GM18498 (cell line): Measurements from ENCODE around the gene TBC1D17.
A peak's percentile ranks its signal among the peaks of the same experiment; 100 is the strongest.
"Not testable (repeated sequence)": the region's sequence is repeated elsewhere in the genome, so short reads cannot be mapped to it uniquely, and the experiment has no call there.

ENCODE experiments used
- ATAC-seq: cut with Tn5 transposase; IDR thresholded peaks from one replicate; pipeline ENCODE4 v1.9.1; 2021; ENCODE audit warnings: mild to moderate bottlenecking, moderate library complexity; ENCODE audit not compliant: unreplicated experiment

The TBC1D17 gene

DNA sequence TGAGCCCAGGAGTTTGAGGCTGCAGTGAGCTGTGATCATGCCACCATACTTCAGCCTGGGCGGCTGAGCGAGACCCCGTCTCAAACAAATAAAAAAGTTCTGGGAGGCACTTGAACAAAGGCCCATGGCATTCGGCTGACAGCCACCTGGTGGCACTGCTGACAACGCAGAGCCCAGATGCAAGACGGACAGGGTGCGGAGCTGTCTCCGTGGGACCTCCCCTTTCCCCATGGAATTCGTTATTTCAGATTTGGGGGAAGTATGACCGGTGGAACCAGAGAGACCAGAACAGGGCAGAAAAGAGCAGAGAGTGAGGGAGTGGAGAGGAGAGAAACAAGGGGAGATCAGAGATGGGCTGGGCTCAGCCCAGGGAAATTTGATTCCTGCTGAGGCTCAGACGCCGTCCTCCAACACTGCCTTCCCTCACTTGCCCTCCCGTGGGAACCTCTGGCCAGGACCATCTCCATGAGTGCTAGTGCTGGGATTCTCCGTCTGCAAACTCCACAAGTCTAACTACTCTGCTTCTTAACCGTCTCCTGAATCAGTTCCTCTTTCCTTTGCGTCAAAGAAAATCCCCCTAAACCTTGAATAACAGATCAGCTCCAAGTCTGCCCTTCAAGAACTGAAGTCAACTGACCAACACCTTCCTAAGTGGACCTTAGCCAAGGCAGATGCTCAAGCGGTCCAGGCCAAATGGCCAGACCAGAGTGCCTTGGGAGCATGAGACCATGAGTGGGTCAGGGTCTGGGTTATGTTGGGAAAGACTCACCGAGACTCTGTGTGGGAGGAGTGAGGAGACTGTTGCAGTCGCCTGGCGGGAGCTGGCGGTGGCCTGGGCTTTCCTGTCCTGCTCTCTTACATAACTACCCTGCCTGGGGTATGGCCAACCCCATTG, 39.6 kb downstream of the TBC1D17 start:
- ATAC-seq, result no peak

DNA sequence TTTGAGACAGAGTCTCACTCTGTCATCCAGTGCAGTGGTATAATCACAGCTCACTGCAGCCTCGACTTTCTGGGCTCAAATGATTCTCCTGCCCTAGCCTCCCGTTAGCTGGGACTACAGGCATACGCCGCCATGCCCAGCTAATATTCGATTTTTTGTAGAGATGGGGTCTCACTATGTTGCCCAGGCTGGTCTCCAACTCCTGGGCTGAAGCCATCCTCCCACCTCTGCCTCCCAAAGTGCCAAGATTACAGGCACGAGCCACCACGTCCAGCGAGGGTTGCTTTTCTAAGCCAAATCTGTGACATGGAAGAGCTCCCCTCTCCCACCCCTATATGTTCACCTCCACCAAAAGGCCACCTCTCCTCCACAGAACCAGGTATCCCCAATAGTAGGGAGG, 40.6 kb downstream of the TBC1D17 start:
- ATAC-seq, result no peak

DNA sequence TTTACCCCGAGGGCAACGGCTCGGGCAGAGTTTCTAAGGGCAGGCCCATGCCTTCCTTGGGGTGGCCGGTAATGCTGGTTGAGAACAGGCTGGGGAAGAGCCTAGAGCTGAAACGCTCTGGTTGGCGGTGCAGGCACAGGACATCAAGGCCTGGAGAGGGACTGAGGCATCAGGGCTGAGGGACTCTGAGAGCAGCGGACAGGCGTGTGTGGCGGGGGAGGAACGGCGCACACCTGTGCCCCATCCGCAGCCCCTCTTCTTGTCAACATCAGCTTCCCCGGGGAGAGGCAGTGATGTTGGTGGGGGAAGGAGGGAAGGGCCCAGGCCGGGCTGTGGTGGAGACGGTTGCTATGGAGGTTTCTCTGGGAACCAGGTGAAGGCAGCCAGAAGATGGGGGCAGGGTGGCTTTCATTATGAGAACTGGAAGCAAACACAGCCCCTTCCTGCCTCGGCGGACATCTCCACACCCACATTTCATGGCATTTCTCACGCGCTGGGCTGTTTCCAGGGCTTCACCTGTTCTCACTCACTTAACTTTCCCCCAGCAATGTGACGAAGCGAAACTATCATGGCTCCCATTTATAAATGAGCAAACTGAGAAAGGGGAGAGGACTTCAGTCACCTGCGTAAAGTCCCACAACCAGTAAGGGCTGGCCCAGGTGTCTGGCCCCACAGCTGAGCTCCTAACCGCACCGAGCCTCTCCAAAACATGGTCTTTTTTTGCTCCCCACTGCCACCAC, 43.3 kb downstream of the TBC1D17 start:
- ATAC-seq, result no peak

DNA sequence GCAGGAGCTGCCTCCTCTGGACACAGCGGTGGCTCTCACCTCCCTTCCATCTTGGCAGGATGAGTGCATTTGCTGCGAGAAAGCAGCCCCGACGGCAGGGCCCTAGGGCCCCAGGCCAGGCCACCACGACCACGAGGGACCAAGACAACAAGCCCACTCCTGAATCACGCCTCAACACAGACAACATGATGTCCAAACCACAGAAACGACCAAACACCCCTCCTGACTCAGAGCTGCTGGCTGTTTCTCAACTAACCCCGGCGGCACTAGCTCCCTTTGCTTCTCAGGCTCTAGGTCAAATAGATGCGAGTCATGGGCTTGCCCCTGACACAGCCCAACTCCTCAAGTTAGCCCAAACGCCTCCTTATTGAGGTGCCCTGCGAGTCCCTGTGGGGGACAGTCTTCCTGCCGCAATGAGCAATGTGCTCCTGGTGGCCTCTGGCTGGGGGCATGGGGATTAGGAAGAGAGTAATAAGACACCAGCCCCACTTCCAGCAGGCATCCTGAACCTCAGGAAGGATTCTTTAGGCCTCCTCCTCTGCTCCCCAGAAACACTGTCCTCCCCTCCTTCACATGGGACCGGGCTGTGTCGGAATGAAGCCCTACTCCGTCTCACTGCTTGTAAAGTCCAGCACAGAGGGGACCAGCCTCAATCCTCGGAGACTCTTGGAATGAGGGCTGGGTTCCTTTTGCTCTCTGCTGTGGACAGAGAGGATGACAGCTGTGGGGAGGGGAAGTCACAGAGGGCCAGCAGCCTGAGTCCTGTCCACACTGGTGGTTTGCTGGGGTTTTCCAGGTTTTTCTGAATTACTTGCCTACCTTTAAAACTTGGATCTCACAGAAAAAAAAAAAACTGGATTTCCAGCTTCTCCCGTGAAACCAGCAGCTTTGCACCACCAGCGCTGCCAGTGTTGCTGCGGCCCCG, 44.6 kb downstream of the TBC1D17 start:
- ATAC-seq, result no peak

DNA sequence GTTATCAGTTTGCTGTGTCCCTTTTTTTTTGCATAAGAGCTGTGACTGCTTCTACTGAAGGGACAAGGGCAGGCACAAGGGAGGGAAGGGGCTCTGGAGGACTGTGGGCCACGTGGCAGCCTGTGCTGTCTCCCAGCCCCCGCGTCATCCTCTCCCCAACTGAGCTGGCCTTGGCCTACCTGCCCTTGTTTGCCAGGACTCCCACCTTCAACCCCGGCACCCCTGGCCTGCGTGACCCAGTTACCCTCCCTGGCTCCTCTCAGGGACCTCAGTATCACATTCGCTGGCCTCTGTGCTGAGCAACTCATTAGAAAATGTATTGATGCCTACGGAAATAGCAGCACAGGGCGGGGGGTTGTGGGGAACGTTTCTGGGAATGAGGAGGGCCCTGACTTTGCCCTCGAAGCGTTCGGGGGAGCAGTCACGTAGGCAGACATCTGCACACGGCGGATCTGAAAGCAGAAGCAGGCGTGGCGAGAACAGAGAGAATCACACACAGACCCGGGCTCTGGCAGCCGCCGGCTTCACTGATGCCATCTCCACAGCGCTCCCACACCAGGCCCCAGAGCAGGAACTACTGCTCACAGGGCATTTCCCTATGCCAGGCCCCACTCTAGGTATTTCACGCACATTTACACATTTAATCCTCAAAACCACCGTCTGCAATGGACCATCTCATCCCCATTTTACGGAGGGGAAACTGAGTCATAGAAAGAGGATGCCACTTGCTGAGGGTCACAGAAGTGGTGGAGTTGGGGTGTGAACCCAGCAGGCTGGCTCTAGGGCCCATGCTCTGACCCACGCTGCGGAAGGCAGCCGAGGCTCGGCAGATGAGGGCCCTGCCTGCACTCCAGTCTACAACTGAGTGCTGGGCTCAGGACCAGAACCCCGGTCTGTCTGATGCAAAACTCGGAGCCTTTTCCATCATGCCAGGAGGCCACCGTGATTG, 45.8 kb downstream of the TBC1D17 start:
- ATAC-seq, result no peak

DNA sequence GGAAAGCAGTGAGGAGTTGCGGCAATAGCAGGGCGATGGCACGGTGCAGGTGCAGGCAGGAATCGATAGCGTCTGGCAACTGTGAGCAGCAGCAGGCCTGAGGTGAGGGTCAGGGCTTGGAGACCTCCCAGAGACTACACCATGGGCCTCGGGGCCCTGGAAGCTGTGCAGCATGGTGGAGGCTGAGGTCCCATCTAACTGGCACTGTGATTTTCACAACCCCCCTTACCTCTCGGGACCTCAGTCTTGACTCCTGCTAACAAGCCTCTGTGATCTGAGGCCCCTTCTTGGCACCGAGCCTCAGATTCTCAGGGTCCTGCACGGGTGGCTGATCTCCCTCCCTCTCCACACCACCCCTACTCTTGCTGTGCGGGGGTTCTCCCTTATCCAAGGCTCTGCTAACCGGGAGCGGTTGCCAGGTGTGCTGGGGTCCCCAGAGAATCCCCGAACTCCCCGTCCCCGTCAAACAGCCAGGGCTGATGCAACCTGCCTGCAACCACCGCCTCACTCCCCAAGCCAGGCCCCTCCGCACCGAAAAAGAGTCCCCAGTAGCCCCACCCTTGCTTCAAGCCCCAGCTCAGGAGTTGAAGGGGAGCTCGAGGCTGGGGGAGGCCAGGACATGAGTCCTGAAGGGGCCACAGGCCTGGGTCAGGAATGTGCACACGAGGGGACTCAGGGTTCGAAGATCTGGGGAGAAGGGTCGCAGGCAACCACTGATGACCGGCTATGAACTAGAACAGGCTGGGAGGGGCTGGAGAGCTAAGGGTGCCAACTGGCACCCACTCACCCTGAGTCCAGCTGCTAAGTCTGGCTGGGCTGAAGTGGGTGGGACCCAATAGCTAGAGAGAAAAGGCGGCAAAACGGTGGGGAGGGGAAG, 46.7 kb downstream of the TBC1D17 start:
- ATAC-seq, result no peak

DNA sequence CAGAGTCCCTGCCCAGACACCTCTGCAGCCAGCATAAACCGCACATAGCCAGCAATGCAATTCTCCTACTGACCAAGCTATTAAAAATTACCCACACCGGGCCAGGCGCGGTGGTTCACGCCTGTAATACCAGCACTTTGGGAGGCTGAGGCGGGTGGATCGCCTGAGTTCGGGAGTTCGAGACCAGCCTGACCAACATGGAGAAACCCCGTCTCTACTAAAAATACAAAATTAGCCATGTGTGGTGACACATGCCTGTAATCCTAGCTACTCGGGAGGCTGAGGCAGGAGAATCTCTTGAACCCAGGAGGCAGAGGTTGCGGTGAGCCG, 47.3 kb downstream of the TBC1D17 start:
- ATAC-seq, result not testable (repeated sequence)

DNA sequence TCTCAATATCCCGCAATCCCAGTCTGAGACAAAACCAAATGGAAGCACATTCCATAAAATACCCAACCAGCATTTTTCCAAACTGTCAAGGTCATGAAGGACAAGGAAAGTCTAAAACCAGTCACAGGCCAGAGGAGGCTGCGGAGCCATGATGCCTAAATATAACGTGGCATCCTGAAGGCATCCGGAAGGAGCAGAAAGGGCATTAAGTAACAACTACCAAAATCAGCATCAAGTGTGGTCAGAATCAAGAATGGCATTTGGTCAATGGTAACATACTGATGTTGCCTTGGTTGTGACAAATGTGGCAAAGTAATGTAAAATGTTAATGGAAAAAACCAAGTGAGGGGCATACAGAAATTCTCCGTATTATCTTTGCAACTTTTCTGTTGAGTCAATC, 48.0 kb downstream of the TBC1D17 start:
- ATAC-seq, result no peak

DNA sequence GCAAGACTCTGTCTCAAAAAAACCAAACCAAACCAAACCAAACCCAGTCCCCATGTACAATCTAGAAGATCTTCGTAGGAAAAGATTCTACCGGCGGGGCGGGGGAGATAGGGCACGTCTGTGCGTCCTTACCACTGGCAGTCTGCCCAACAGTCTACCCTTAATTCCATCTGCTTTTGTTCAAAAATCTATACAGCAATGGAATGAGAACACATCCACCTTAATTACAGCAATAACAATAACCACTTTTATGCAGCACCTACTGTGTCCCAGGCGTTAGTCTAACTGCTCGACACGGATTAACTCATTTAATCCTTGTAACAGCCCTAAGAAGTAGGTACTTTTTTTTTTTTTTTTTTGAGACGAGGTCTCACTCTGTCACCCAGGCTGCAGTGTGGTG, 49.0 kb downstream of the TBC1D17 start:
- no peak for ATAC-seq

DNA sequence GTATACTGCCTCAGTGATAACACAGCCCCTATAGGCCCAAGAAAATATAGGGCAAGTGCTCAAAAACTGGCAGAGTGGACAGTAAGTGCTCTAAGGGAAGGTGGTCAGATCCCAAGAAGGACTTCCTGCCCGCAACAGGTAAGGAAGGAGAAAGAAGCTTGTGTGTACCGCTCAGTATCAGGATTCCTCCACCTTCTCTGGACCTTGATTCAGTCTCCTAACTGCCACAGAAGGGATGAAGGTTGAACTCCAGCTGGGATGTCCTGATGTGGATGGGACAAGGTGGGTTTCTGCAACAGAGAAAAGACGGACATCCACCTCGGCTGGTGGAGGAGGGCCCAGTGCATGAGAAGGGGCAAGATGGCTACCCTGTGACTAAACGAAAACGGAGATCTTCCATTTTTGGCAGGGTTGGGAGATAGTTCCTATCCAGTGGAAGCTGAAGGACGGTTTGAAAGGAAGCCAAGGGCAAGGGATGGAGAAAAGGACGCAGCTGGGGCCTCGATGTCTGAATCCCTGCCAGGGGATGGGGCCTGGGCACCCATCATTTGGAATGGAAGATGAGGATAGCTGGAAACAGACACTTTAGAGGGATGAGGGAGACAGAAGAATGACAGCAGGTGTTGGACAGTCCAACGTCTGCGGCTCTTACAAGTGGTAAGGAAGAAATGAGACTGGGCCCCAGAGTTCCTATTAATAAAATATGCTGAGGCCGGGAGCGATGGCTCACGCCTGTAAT, 50.2 kb downstream of the TBC1D17 start:
- ATAC-seq, result no peak

DNA sequence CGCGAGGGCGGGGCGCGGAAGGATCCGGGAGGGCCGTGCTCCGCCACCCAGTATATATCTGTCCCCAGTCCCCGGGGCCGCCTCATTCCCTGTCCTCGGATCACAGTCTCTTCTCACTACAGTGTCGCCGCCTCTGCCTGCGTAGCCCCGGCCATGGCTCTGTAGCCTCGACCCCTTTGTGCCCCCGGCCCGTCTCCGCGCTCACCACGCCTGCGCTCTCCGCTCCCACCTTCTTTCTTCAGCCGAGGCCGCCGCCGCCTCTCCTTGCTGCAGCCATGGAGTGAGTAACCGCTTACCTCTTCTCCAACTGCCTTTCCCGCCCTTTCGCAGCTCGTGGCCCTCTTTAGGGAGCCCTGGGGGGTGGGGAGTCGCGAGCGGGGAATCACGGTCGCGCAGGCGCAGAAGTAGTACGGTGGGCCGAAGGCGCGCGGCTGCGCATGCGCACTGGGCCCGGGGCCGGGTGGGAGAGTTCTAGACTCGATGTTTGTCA, 51.7 kb downstream of the TBC1D17 start, which contains the start of the genes ATF5 and NUP62:
ATF5 (plus strand) TSS at position 85 of the 490 bp plus-strand sequence. CDS start 1,646 bp downstream, outside the sequence.
NUP62 (minus strand) TSS at position 384 of the 490 bp plus-strand sequence. CDS start 19,697 bp downstream, outside the sequence.
- peak; percentile 58 for ATAC-seq

DNA sequence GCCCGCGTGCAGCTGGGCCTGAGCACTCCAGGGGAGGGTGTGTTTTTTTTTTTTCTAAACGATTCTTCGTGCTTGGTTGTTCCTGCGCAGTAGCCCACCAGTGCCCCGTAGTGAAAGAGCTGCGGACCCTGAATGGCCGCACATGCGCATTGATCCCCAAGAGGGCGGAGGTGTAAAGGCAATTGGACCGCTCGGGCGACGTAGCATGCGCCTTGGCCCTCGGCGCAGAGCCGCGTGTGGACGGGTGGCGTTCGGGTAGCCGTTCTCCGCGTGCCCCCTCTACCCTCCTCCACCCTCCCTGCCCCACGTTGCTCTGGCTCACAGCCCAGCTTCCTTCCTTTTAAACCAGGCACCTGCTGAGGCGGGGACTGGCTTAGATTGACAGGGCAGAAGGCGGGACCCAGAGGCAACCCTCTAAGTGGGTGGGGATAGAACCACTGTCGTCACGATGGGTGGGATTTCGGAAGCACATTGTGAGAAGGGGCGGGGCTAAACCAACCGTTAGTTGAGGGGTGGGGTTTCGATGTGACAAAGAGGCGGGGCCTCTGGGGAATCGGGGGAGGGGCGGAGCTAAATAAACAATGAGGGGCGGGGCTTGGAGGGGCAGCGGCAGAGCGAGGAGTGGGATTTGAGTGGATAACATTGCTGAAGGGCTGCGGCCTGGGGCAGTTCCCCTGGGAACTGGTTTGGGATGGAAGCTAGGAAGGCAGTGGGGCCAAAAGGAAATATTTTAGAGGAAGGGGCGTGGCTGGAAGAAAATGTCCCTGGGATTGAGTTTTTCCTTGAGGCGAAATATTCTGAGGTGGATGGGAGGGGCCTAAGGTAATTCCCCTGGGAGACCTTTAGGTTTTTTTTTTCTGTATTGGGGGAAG, 52.3 kb downstream of the TBC1D17 start:
- ATAC-seq, result peak; percentile 75

DNA sequence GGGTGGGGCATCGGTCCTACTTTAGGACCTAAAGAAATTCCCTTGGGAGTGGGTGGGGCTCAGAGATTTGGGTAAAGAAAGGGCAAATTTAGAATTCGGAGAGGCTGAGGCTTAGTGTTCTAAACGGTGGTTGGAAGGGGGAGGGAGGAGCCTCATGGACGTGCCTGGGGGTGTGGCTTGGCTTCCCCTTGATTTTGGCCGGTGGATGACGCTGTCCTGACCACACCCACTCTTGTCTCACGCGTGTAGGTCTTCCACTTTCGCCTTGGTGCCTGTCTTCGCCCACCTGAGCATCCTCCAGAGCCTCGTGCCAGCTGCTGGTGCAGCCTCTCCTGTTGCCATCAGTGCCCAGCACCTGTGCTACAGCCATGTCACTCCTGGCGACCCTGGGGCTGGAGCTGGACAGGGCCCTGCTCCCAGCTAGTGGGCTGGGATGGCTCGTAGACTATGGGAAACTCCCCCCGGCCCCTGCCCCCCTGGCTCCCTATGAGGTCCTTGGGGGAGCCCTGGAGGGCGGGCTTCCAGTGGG, 53.0 kb downstream of the TBC1D17 start:
- ATAC-seq, result no peak

DNA sequence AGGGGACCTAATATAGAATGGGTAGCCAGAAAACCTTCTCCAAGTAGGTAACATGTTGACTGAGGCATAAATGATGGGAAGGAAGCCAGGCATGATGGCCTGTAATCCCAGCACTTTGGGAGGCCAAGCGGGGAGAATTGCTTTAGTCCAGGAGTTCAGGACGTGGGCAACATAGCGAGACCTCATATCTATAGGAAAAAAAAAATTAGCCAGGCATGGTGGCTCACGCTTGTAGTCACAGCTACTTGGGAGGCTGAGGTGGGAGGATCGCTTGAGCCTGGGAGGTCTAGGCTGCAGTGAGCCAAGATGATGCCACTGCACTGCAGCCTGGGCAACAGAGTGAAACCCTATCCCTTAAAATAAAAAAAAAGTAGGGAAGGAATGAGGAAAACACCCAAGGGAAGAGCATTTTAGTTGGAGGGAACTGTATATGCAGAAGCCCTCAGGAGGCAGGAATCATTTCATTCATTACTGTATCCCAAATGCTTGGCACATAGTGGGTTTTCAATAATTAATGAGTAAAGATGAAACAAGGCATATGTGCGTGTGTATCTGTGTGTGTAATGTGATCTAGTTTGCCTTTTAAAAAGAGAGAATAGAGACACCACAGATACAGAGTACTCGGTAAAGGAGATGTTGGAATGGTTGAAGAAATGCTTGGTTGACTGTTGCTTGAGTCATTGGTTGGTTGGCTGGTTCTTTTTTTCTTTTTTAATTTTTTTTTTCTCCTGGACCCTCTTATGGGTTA, 54.0 kb downstream of the TBC1D17 start:
- no peak for ATAC-seq

DNA sequence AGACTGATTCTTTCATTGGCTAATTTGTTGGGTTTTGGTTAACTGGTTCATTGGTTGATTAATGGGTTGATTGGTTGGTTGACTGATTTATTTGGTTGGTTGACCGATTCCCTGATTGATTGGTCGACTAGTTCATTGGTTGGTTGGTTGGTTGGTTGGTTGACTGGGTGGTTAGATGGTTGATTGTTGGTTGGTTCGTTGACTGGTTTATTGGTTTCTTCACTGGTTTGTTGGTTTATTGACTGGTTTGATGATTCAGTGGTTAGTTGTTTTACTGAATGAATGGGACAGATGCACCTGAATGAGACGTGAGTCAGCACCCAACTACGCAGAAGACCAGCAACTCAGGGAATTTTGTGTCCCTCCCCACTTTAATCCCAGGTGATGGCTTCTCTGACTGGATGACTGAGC, 54.5 kb downstream of the TBC1D17 start:
- ATAC-seq, result no peak

DNA sequence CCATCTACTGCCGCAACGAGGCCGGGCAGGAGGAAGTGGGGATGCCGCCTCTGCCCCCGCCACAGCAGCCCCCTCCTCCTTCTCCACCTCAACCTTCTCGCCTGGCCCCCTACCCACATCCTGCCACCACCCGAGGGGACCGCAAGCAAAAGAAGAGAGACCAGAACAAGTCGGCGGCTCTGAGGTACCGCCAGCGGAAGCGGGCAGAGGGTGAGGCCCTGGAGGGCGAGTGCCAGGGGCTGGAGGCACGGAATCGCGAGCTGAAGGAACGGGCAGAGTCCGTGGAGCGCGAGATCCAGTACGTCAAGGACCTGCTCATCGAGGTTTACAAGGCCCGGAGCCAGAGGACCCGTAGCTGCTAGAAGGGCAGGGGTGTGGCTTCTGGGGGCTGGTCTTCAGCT, 55.2 kb downstream of the TBC1D17 start:
- no peak for ATAC-seq
